ENCODE measurements around the gene ZBTB46.

ZBTB46 gene

GRCh38 chr20:63834491-63834880, 3.4 kb upstream of the ZBTB46 start:
- H3K27ac ChIP-seq, result peak overlapping the region; percentile 72
- H3K4me3 ChIP-seq (ENCODE audit: low read depth, low read length), result no peak overlapping the region; the same call in 1 of the 2 replicates
- H3K27me3 ChIP-seq (ENCODE audit: insufficient read depth, low read depth, severe bottlenecking), result no peaks in the 10 kb centered on the region
- no peaks in the 10 kb centered on the region for H3K9me3 ChIP-seq (ENCODE audit: severe bottlenecking)
- DNase-seq, result no peak
- no peak for TF ChIP-seq CTCF (IDR thresholded peaks at IDR 0.05; ENCODE audit: low read depth, low read length)
- no peaks in the 10 kb centered on the region for H3K36me3 ChIP-seq

GRCh38 chr20:63833776-63834490, 2.9 kb upstream of the ZBTB46 start:
- Histone ChIP-seq H3K36me3 (no peaks in the 10 kb centered on the region), H3K9me3 (ENCODE audit: severe bottlenecking) (no peaks in the 10 kb centered on the region), H3K4me3 (ENCODE audit: low read depth, low read length) (no peak overlapping the region), H3K27me3 (ENCODE audit: insufficient read depth, low read depth, severe bottlenecking) (no peaks in the 10 kb centered on the region), H3K27ac (peak overlapping the region; percentile 72)
- no peak for TF ChIP-seq CTCF (IDR thresholded peaks at IDR 0.05; ENCODE audit: low read depth, low read length)
- no peak for DNase-seq

GRCh38 chr20:63831993-63832686, 1.1 kb upstream of the ZBTB46 start:
- no peaks in the 10 kb centered on the region for H3K9me3 ChIP-seq (ENCODE audit: severe bottlenecking)
- no peak for DNase-seq
- H3K4me3 ChIP-seq (ENCODE audit: low read depth, low read length), result no peak overlapping the region
- no peaks in the 10 kb centered on the region for H3K36me3 ChIP-seq
- H3K27me3 ChIP-seq (ENCODE audit: insufficient read depth, low read depth, severe bottlenecking), result no peaks in the 10 kb centered on the region
- no peak for TF ChIP-seq CTCF (IDR thresholded peaks at IDR 0.05; ENCODE audit: low read depth, low read length)
- no peak overlapping the region for H3K27ac ChIP-seq

- Histone ChIP-seq H3K27me3 (ENCODE audit: insufficient read depth, low read depth, severe bottlenecking) (no peaks in the 10 kb centered on the region), H3K9me3 (ENCODE audit: severe bottlenecking) (no peaks in the 10 kb centered on the region), H3K4me3 (ENCODE audit: low read depth, low read length) (no peak overlapping the region), H3K27ac (no peak overlapping the region), H3K36me3 (no peaks in the 10 kb centered on the region)
- no peak for DNase-seq
- no peak for TF ChIP-seq CTCF (IDR thresholded peaks at IDR 0.05; ENCODE audit: low read depth, low read length)
Measured at GRCh38 chr20:63831646-63831992, 555 bp upstream of the ZBTB46 start.

- Histone ChIP-seq H3K4me3 (ENCODE audit: low read depth, low read length) (peak overlapping the region; percentile 58), H3K27ac (no peak overlapping the region; the same call in 1 of the 2 replicates), H3K9me3 (ENCODE audit: severe bottlenecking) (no peaks in the 10 kb centered on the region), H3K27me3 (ENCODE audit: insufficient read depth, low read depth, severe bottlenecking) (no peaks in the 10 kb centered on the region), H3K36me3 (no peaks in the 10 kb centered on the region)
- DNase-seq, result no peak
- no peak for TF ChIP-seq CTCF (IDR thresholded peaks at IDR 0.05; ENCODE audit: low read depth, low read length)
Measured at GRCh38 chr20:63829945-63830835, 874 bp downstream of the ZBTB46 start.

Data from WERI-Rb-1 (cell line).